Subcutaneous abdominal adipose tissue (tissue), 5 donors: ENCODE results near the gene RCOR2.

Source experiments
- H3K27ac ChIP-seq: one replicate; pipeline ENCODE4 v1.7.0; 2013; ENCODE audit warnings: low read depth, mild to moderate bottlenecking, inconsistent platforms, low read length, moderate library complexity
- H3K27me3 ChIP-seq, 5 donors: one replicate each; pipeline ENCODE4 v1.7.0; 2013; ENCODE audit warnings: low read length in 5 of 5, inconsistent platforms in 1 of 5; ENCODE audit not compliant: control insufficient read depth in 5 of 5, insufficient read depth in 4 of 5
- H3K36me3 ChIP-seq, 5 donors: one replicate each; pipeline ENCODE4 v1.7.0; 2013; ENCODE audit warnings: low read length in 5 of 5; ENCODE audit not compliant: control insufficient read depth in 5 of 5, insufficient read depth in 5 of 5
- H3K4me1 ChIP-seq, 5 donors: one replicate each; pipeline ENCODE4 v1.7.0; 2013; ENCODE audit warnings: low read length in 5 of 5, mild to moderate bottlenecking in 3 of 5, moderate library complexity in 1 of 5; ENCODE audit not compliant: control insufficient read depth in 5 of 5, insufficient read depth in 5 of 5
- H3K4me3 ChIP-seq, 5 donors: one replicate each; pipeline ENCODE4 v1.7.0; 2013; ENCODE audit warnings: low read length in 5 of 5, low read depth in 1 of 5
- H3K9ac ChIP-seq, 5 donors: one replicate each; pipeline ENCODE4 v1.7.0; 2013; ENCODE audit warnings: low read length in 5 of 5, mild to moderate bottlenecking in 4 of 5, moderate library complexity in 3 of 5
- H3K9me3 ChIP-seq, 5 donors: one replicate each; pipeline ENCODE4 v1.7.0; 2013; ENCODE audit warnings: low read length in 5 of 5; ENCODE audit not compliant: control insufficient read depth in 5 of 5
- donor health status: healthy.
- donor health status: healthy.
- donor health status: healthy.
- donor health status: healthy.
- donor health status: healthy.

RCOR2 gene

DNA sequence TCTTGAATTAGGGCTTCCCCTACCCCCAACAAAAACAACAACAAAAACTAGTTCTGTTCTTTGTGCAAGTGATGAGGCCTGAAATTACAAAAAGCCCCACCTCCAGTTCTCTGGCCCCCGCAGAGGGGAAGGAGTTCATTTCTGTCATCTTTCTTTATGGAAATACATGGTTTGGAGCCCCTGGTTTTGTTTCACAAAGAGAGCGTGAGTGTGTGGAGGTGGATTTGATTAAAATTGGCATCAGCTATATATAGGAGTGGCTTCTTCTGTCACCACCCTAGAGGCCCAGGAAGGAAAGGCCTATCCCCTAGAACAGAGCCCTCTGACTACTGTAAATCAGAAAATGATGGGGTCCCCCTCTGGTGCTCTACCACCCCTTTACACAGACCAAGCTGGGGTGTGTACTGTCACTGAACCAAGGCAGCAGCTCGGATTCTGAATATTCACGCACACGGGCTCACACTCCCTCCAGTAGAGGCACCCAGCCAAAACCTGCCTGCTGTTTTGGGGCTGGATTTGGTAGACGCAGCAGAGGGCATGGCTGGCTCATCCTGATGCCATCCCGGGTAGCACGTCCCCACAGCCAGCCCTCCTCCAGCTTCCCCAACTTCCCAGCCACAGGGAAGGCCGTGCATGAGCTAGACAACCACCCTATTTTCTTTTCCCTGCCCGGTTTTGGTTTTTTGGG is 19.4 kb downstream of the RCOR2 start:
- Histone ChIP-seq H3K27me3 (no peaks in the 10 kb centered on the region), H3K9me3 (no peaks in the 10 kb centered on the region), H3K9ac (peak overlapping the region in 1 of 5 donors; percentile 9), H3K4me3 (no peak overlapping the region), H3K27ac (no peak overlapping the region), H3K4me1 (peaks cover 2 to 10% (median 4%) of the 10 kb centered on the region in 5 donors), H3K36me3 (peaks cover 5 to 79% (median 71%) of the 10 kb centered on the region in 5 donors)

DNA sequence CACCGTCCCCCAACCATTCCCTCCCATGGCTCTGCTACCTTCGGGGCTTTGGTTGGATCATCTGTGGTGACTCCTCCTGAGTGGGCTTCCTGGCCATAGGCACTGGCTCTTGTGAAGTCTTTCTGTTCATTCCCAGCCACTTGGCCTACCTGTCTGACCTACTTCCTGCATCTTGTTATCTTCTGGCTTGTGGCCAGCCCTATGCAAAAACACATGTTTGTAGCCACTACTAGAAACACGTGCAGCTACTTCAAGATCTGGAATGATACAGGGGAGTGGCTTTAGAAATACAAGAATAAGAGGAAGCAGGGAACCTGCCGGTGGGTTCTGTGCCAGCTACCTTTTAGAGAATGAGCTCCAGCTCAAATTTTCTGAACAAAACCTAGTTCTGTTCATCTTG is 20.9 kb downstream of the RCOR2 start:
- Histone ChIP-seq H3K4me1 (peaks cover 2 to 10% (median 4%) of the 10 kb centered on the region in 5 donors), H3K9me3 (no peaks in the 10 kb centered on the region), H3K9ac (no peak overlapping the region), H3K27me3 (no peaks in the 10 kb centered on the region), H3K27ac (no peak overlapping the region), H3K4me3 (no peak overlapping the region), H3K36me3 (peaks cover 5 to 65% (median 58%) of the 10 kb centered on the region in 5 donors)

DNA sequence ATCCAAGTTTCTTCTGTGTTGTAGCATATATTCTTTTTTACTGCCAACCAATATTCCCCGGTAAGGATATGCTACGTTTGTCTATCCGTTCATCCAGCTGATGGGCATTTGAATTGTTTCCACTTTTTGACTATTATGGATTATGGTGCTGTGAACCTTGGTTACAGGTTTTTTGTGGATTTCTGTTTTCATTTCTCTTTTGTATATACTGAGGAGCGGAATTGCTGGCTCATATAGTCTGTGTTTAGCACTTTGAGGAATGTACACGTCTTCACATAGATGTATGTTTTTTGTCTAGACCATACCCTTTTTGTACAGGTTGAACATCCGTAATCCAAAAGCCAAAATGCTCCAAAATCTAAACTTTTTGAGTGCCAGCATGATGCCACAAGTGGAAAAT is 23.6 kb downstream of the RCOR2 start:
- Histone ChIP-seq H3K9me3 (no peaks in the 10 kb centered on the region), H3K36me3 (peaks cover 5 to 37% (median 31%) of the 10 kb centered on the region in 5 donors), H3K27me3 (no peaks in the 10 kb centered on the region), H3K4me3 (no peak overlapping the region), H3K9ac (no peak overlapping the region), H3K4me1 (peaks cover 5 to 22% (median 17%) of the 10 kb centered on the region in 5 donors), H3K27ac (no peak overlapping the region)

DNA sequence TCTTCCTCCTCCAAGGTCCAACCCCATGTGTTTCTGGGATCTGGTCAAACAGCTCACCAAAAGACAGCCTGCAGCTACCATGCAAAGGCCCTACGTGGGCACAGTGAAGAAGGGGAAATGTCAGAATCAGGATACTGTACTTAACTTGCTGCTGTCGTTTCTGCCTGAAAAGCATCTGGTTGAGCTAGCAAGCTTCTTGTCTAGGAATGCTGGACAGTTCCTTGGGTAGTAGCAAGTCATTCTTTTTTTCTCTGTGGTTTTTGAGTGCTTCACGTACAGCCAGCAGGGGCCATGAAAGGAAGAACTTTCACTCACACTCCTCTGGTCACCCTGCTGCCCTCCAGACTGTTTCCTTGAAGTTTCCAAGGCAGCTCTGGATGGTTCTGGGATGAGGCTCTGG is 24.7 kb downstream of the RCOR2 start:
- H3K27ac ChIP-seq: no peak overlapping the region
- peaks cover 10 to 33% (median 28%) of the 10 kb centered on the region in 5 donors for H3K4me1 ChIP-seq
- H3K27me3 ChIP-seq: no peaks in the 10 kb centered on the region
- H3K9ac ChIP-seq: no peak overlapping the region
- H3K9me3 ChIP-seq: no peaks in the 10 kb centered on the region
- H3K4me3 ChIP-seq: no peak overlapping the region
- peaks cover 5 to 26% (median 20%) of the 10 kb centered on the region in 5 donors for H3K36me3 ChIP-seq

DNA sequence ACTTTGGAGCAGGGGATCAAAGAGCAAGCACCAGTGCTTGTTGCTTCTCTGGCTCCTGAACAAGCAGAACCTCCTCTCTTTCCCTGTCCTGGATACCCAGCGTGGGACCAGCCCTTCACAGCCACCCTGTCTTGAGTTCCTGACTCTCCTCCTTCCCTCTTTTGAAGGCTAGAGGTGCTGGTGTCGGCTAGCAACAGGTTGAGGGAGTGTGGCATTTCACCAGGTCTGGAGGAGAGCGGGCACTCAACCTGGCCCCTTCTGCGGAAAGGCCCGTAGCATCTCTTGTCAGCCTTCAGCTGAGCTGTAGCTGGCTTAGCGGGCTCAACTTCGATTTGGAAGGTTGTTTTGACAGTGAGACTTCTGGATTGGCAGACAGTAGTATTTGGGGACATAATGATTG is 26.6 kb downstream of the RCOR2 start:
- Histone ChIP-seq H3K4me3 (no peak overlapping the region), H3K27me3 (no peaks in the 10 kb centered on the region), H3K27ac (no peak overlapping the region), H3K9ac (no peak overlapping the region), H3K4me1 (peaks cover 9 to 33% (median 28%) of the 10 kb centered on the region in 5 donors), H3K36me3 (peaks cover 0 to 9% (median 6%) of the 10 kb centered on the region in 5 donors), H3K9me3 (no peaks in the 10 kb centered on the region)

DNA sequence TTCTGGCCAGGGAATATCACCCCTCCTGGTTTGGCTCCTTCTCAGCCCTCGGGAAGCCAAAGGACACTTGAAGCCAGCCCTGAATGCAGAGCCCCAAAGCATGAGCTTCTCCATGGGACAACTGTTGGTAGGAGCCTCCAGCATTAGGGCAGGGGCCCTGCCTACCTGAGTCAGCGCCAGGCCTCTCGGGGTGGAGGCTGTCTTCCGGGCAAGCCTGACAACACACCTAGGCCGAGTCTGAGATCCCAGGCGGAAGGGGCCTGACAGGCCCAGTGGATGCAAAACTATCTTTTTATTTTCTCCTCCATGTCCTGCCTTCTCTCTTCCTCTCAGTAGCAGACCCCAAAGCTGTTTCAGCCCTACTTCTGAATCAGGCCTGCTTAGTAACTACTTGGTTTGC is 27.6 kb downstream of the RCOR2 start:
- Histone ChIP-seq H3K27ac (no peak overlapping the region), H3K36me3 (no peaks in the 10 kb centered on the region), H3K9me3 (no peaks in the 10 kb centered on the region), H3K4me1 (peaks cover 9 to 36% (median 28%) of the 10 kb centered on the region in 5 donors), H3K9ac (peak overlapping the region in 3 of 5 donors; percentile 26 to 81 (median 74)), H3K27me3 (no peaks in the 10 kb centered on the region), H3K4me3 (peak overlapping the region in 2 of 5 donors; percentile 49 to 53)

DNA sequence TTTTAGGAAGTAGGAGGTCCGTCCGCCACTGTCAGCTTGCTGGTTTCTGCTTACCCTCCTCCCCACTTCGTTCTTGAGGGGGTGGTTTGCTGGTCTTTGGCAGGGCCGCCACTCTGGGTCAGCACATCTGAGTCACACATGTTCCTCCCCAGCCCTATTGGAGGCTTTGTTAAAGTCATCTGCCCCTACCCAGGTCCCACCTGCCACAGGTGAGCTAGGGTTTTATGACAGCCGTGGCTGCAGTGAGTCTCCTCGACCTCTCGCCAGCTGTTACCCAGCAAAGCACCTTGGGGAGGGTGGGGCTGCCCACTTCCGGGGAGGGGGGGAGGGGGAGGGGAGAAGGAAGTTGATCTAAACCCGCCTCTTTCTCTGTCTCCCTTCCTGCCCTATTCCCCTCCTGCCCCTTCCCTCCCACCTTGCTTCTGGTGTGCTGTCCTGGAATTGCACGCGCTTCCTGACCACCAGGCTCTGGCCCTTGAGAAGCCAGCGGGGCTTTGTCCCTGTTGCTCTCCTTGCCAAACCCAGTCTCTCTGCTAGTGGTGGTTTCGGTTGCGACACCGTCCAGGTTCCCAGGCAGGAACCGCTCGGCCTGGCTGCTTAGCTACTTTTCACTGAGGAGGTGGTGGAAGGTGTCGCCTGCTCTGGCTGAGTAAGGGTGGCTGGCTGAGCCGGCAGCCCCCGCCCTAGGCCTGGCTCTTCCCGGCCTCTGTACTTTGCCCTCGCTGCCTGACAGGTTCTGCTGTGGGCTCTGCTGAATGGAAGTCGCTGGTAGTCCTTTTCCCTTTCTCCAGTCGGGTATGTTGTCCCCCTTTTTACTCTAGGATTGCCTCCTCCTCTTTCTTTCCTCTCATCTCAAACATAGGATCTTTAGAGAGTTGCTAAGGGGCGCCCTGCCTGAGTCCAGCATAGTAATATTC is 28.5 kb downstream of the RCOR2 start:
- H3K27ac ChIP-seq: peak overlapping the region; percentile 62
- no peaks in the 10 kb centered on the region for H3K9me3 ChIP-seq
- H3K4me1 ChIP-seq: peaks cover 9 to 46% (median 28%) of the 10 kb centered on the region in 5 donors
- H3K27me3 ChIP-seq: no peaks in the 10 kb centered on the region
- H3K9ac ChIP-seq: peak overlapping the region; percentile 24 to 81 (median 53)
- peak overlapping the region; percentile 53 to 80 (median 59) for H3K4me3 ChIP-seq
- no peaks in the 10 kb centered on the region for H3K36me3 ChIP-seq

DNA sequence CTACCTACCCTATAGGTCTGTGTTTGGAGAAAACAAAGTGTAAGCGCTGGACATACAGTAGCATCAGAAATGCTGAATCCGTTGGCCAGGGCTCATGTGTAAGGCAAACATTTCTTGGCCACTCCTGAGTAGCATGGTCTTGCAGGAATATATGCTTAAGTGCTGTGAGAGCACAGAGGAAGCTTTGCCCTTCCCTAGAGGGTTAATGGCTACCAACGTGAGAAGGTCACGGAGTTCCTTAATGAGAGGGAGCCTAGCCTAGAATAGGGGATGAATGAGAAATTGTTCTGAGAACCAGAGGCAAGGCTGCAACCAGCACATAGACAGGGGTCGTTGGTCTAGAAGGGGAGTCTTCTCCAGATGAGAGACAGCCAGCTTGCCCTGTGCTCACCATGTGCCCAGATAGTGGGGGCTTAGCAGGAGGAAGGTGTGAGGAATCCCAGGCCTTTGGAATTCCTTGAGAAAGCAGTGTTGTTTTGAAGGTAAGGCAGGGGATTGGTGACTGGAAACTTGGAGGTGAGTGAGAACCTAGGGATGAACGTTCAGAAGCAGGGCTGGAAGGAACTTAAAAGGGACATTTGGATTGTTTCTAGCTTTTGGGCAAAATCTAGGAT is 29.5 kb downstream of the RCOR2 start:
- H3K9me3 ChIP-seq: no peaks in the 10 kb centered on the region
- no peak overlapping the region for H3K4me3 ChIP-seq
- no peaks in the 10 kb centered on the region for H3K36me3 ChIP-seq
- H3K9ac ChIP-seq: peak overlapping the region in 3 of 5 donors; percentile 16 to 44 (median 25)
- H3K27ac ChIP-seq: peak overlapping the region; percentile 37
- H3K4me1 ChIP-seq: peaks cover 9 to 53% (median 33%) of the 10 kb centered on the region in 5 donors
- no peaks in the 10 kb centered on the region for H3K27me3 ChIP-seq

DNA sequence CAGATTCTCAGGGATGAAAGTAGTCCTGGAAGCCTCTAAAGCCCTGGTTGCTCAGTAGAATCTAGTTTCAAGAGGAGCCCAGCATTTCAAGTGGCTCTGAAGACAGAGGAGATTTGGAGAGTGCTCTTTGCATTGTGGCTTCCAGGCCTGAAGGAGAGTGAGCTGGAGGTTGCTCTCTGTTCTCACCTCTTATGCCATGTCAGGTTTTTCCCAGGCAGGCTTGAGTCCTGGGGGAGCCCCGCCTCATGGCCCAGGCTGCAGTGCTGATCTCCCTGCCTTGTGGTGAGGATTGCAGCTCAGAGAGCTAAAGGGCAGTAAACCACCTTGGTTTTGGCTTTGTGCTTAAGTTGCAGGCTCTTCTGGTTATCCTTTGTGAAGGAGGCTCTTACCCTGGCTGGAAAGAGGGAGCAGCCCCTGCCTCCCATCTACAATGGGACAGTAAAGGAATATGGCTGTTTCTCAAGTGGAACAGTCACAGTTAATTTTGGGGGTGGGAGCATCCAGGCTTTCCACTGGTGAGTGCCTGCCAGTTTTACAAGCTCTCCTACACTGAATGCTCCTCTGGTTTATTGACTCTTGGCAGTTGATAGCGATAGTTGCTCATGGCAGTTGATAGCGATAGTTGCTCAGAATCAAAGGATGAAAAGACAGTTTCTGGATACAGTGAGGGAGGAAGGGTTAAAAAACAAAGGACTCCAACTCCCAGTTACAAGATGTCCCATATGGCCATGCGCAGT is 32.6 kb downstream of the RCOR2 start:
- Histone ChIP-seq H3K9me3 (no peaks in the 10 kb centered on the region), H3K4me1 (peaks cover 15 to 63% (median 46%) of the 10 kb centered on the region in 5 donors), H3K27me3 (no peaks in the 10 kb centered on the region), H3K4me3 (no peak overlapping the region), H3K36me3 (no peaks in the 10 kb centered on the region), H3K27ac (no peak overlapping the region), H3K9ac (no peak overlapping the region)
